Measurements from ENCODE around the gene PPM1F. TPM values are rescaled to one million over a fixed set of nuclear protein-coding genes. Genes with fewer than 3 reads are reported as not detected.
A peak's percentile ranks its signal among the peaks of the same experiment; 100 is the strongest.

The PPM1F gene
- total RNA-seq, 1 donor from 2014 or later, result 26.2 TPM

DNA sequence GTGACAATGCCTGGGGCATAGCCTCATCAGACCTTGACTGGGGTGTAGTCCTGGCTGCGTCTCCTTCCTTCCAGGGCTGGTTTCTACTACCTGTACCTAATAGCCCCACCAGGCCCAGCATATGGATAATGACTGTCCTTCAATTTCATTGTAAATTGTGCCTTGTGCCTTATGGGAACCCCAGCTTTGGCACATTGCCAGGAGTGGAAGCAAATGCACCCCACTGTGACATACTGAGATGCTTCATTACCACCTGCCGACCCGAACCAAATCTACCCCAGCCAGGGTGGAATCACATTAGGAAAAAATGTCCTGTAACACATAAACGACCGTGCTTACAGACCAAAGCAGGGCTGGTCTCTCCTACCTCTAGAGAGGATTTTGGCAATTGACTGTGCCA is 22.6 kb upstream of the PPM1F start:
- no peak for DNase-seq (ENCODE audit: low spot score)
- Mint-ChIP-seq H3K9me3 (ENCODE audit: low read depth) (no peaks in the 10 kb centered on the region), H3K27me3 (ENCODE audit: low read depth) (no peaks in the 10 kb centered on the region), H3K4me1 (ENCODE audit: low read depth) (no peaks in the 10 kb centered on the region), H3K4me3 (ENCODE audit: unreplicated experiment) (no peak overlapping the region), H3K36me3 (ENCODE audit: low read depth) (peaks cover 22% of the 10 kb centered on the region), H3K27ac (ENCODE audit: unreplicated experiment) (no peak overlapping the region)
- TF ChIP-seq, protein P1, sequence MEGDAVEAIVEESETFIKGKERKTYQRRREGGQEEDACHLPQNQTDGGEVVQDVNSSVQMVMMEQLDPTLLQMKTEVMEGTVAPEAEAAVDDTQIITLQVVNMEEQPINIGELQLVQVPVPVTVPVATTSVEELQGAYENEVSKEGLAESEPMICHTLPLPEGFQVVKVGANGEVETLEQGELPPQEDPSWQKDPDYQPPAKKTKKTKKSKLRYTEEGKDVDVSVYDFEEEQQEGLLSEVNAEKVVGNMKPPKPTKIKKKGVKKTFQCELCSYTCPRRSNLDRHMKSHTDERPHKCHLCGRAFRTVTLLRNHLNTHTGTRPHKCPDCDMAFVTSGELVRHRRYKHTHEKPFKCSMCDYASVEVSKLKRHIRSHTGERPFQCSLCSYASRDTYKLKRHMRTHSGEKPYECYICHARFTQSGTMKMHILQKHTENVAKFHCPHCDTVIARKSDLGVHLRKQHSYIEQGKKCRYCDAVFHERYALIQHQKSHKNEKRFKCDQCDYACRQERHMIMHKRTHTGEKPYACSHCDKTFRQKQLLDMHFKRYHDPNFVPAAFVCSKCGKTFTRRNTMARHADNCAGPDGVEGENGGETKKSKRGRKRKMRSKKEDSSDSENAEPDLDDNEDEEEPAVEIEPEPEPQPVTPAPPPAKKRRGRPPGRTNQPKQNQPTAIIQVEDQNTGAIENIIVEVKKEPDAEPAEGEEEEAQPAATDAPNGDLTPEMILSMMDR (IDR thresholded peaks at IDR 0.05), result no peak

DNA sequence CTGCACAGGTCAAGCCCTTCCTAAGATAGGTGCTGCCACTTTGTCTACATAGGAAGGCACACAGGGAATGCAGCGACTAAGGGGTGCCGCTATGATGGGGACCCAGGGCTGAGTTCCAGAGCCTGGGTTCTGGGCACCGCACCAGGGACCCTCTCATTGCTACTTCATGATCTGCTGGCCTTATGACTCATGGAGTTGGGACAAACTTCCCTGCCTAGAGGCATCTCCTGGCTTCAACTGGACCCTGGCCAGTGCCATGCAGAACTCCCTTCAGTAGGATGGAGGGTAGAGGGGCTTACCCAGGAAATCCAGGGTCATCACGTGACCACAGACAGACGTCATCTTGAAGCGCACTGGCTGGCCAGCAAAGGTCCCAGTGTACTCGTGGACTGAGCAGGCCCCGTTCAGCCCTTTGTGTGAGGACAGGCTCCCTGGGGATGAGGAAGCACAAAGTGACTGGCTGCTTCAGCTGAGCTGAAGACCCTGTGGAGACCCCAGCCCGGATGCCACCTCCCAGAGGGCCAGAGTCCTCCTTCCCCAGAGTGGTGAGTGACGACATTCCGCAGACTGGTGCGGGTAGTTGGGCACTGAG is 21.5 kb upstream of the PPM1F start:
- TF ChIP-seq, protein P1 (IDR thresholded peaks at IDR 0.05), result no peak
- H3K4me3 Mint-ChIP-seq (ENCODE audit: unreplicated experiment), result no peak overlapping the region
- H3K9me3 Mint-ChIP-seq (ENCODE audit: low read depth), result no peaks in the 10 kb centered on the region
- H3K27me3 Mint-ChIP-seq (ENCODE audit: low read depth), result no peaks in the 10 kb centered on the region
- no peaks in the 10 kb centered on the region for H3K4me1 Mint-ChIP-seq (ENCODE audit: low read depth)
- DNase-seq (ENCODE audit: low spot score), result no peak
- peaks cover 22% of the 10 kb centered on the region for H3K36me3 Mint-ChIP-seq (ENCODE audit: low read depth)
- H3K27ac Mint-ChIP-seq (ENCODE audit: unreplicated experiment), result no peak overlapping the region

DNA sequence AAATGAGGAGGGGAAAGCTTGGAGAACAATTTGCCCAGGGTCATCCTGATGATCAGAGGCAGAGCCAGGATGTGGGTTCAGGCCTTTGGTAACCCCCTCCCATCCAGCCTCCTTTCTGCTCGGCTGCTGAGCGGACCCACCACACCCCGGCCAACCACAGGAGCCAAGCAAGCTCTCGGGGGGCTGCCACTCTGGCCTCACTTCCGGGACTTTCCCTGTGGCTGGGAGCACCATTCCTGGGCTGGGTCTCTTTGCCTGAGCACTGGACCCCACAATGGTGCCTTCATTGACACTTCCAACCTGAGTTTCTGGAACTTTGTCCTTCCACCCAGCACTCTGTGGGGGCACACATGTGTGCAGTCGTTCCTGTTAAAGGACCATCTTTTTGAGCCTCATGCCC is 20.2 kb upstream of the PPM1F start:
- Mint-ChIP-seq H3K27me3 (ENCODE audit: low read depth) (no peaks in the 10 kb centered on the region), H3K4me1 (ENCODE audit: low read depth) (no peaks in the 10 kb centered on the region), H3K27ac (ENCODE audit: unreplicated experiment) (no peak overlapping the region), H3K36me3 (ENCODE audit: low read depth) (peaks cover 25% of the 10 kb centered on the region), H3K4me3 (ENCODE audit: unreplicated experiment) (no peak overlapping the region), H3K9me3 (ENCODE audit: low read depth) (no peaks in the 10 kb centered on the region)
- DNase-seq (ENCODE audit: low spot score), result no peak
- TF ChIP-seq, protein P1 (IDR thresholded peaks at IDR 0.05), result no peak

DNA sequence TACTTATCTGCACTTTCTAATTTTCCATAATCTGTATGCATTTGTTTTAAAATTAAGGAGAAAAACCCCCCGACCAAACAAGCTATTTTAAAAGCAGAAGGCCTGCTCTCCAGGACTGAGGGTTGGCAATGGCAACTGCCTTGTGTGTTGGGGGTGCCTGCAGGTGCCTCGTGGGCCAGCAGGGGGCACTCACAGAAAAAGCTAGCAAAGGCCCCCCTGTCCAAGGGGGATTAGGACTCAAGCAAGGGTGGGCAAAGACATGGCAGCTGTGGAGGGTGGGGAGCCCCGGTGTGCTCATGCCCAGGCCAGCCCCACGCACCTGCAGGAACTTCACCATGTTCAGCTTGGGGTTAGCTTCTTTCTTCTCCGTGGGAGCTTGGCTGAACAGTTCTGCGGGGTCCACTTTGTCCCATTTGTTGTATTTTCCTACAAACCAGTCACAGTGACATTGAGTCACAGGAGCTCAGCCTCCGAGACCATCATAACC is 19.7 kb upstream of the PPM1F start:
- Mint-ChIP-seq H3K4me3 (ENCODE audit: unreplicated experiment) (no peak overlapping the region), H3K4me1 (ENCODE audit: low read depth) (no peaks in the 10 kb centered on the region), H3K27ac (ENCODE audit: unreplicated experiment) (no peak overlapping the region), H3K9me3 (ENCODE audit: low read depth) (no peaks in the 10 kb centered on the region), H3K36me3 (ENCODE audit: low read depth) (peaks cover 28% of the 10 kb centered on the region), H3K27me3 (ENCODE audit: low read depth) (no peaks in the 10 kb centered on the region)
- DNase-seq (ENCODE audit: low spot score), result no peak
- TF ChIP-seq, protein P1 (IDR thresholded peaks at IDR 0.05), result peak; percentile 90

DNA sequence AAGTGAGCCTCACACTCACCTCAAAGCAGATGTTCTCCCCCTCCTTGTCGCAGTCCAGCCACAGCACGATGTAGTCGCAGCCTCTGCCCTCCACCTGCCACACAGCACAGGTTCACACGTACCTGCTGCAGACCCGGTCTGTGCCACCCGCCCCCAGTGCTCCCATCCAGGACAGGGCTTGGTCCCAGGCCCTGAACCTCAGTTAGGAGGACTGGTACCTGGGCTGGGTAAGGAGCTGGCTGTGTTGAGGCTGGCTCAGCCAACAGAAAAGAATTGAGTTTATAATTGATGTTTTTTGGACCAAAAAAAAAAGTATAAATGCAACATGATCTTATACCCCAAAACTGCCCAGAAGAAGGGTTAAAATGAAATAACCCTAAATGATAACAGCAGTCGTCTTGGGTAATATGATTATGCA is 19.2 kb upstream of the PPM1F start:
- Mint-ChIP-seq H3K4me3 (ENCODE audit: unreplicated experiment) (no peak overlapping the region), H3K27me3 (ENCODE audit: low read depth) (no peaks in the 10 kb centered on the region), H3K27ac (ENCODE audit: unreplicated experiment) (no peak overlapping the region), H3K36me3 (ENCODE audit: low read depth) (peaks cover 33% of the 10 kb centered on the region), H3K9me3 (ENCODE audit: low read depth) (no peaks in the 10 kb centered on the region), H3K4me1 (ENCODE audit: low read depth) (no peaks in the 10 kb centered on the region)
- no peak for DNase-seq (ENCODE audit: low spot score)
- TF ChIP-seq, protein P1 (IDR thresholded peaks at IDR 0.05), result no peak
